Stimulated activated naive CD8-positive, alpha-beta T cell treated with anti-CD3 and anti-CD28 coated beads, Interleukin-15, amount 100 ng/mL, for 72 hours (primary cell): ENCODE measurements around the gene TLE5.

ENCODE experiments used
- ATAC-seq: fragments of 150-1000 bp; cut with Tn5 transposase; 2 replicates; pipeline ENCODE4 v1.10.0; 2021; ENCODE audit warnings: mild to moderate bottlenecking, moderate library complexity
- DNase-seq, 2 donors: peaks; one replicate each; pipeline ENCODE4 v3.0.0; 2021 to 2022
- H3K27ac Mint-ChIP-seq, 2 donors: one replicate each; pipeline ENCODE4 v1.8.0; 2022; ENCODE audit warnings: mild to moderate bottlenecking in 2 of 2, mixed read lengths in 2 of 2, moderate library complexity in 2 of 2
- H3K27me3 Mint-ChIP-seq: one replicate; pipeline ENCODE4 v1.8.0; 2022; ENCODE audit warnings: mixed read lengths
- H3K4me1 Mint-ChIP-seq: one replicate; pipeline ENCODE4 v1.8.0; 2022; ENCODE audit warnings: mild to moderate bottlenecking, mixed read lengths
- H3K4me3 Mint-ChIP-seq, 2 donors: one replicate each; pipeline ENCODE4 v1.8.0; 2022; ENCODE audit warnings: mild to moderate bottlenecking in 2 of 2, mixed read lengths in 2 of 2, moderate library complexity in 1 of 2
- H3K9me3 Mint-ChIP-seq, 2 donors: one replicate each; pipeline ENCODE4 v1.8.0; 2022; ENCODE audit warnings: mixed read lengths in 2 of 2

Gene TLE5, protein sequence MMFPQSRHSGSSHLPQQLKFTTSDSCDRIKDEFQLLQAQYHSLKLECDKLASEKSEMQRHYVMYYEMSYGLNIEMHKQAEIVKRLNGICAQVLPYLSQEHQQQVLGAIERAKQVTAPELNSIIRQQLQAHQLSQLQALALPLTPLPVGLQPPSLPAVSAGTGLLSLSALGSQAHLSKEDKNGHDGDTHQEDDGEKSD

DNA sequence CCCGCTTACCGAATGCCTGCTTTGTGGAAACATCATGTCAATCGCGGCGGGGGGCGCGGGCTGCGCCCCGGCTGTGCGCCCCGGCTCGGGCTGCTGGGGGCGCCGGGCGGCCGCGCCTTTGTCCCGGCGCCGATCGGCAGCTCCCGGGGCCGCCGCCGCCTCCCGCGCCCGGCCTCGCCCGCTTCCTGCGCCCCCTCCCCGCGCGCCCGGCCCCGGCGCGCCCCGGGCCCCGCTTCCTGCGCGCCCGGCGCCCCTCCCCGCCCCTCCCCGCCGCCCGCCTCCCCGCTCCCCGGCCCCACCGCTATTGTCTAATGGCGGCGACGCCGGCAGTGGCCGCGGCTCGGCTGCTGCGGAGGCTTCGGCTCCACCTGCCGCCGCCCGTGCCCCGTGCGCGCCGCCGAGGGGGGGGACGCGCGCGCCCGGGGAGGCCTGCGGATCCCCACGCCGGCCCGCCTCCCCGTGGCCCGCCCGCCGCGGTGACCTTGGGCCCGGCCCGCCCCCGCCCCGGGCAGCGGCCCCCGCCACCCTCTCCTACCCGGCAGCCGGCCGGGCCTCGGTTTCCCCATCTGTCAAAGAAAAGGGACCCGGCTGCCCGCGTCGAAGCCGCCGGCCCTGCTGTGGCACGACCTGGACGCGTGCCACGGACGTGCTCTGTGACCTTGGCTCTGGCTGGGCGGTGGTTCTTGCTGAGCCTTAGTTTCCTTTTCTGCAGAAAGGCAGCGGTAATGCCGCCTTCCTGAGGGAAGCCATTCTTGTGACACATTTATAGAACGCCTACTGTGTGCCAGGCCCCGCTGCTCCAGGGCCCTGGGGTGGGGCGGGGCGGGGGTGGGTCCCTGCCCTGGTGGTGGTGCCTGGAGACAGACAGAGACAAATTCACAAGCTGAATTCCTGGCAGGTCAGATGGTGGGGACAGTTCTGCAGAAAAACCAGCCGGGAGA is at the start of gene TLE5:
Gene TLE5, minus strand, starts transcription at position 331 of the 941 bp plus-strand sequence. Its CDS starts 295 bp downstream, at position 36.
- DNase-seq (peak; percentile 66 to 70), ATAC-seq (peak; percentile 72)
- Mint-ChIP-seq H3K9me3 (no peaks in the 10 kb centered on the region), H3K4me1 (peaks cover 55% of the 10 kb centered on the region), H3K27ac (peak within 1 kb of the TSS; percentile 97 to 99), H3K27me3 (no peaks in the 10 kb centered on the region), H3K4me3 (peak within 1 kb of the TSS; percentile 91 to 97)

- Mint-ChIP-seq H3K27ac (peak overlapping the region in 1 of 2 donors; percentile 33), H3K4me1 (peaks cover 6% of the 10 kb centered on the region), H3K4me3 (no peak overlapping the region), H3K9me3 (no peaks in the 10 kb centered on the region), H3K27me3 (no peaks in the 10 kb centered on the region)
- DNase-seq (no peak), ATAC-seq (no peak)
Measured at GRCh38 chr19:3111586-3112247, 49.4 kb upstream of the TLE5 start.

- Mint-ChIP-seq H3K4me1 (peaks cover 6% of the 10 kb centered on the region), H3K9me3 (no peaks in the 10 kb centered on the region)
- no peak for DNase-seq
Measured at GRCh38 chr19:3110126-3110825, 48.0 kb upstream of the TLE5 start.

DNA sequence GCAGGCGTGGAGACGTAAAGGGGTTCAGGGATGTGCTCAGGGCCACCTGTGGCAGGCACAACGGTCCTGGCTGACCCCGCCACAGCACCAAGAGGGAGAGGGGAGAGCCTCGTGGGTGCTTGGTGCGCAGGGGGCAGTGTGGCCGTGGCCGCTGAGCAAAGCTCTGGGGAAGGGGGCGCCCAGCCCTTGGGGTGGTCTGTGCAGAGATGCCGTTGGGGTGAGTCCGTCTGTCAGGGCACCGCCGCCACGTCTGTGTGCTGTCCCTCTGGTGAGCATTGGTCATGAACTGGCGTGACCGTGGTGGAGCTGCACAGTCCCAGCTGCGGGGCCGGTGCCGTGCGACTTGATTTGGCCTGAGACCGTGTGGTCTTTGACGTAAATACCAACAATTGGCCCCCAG is 47.2 kb upstream of the TLE5 start:
- H3K27me3 Mint-ChIP-seq = no peaks in the 10 kb centered on the region
- ATAC-seq (no peak), DNase-seq (no peak)
- H3K9me3 Mint-ChIP-seq = no peaks in the 10 kb centered on the region
- peaks cover 6% of the 10 kb centered on the region for H3K4me1 Mint-ChIP-seq
- H3K4me3 Mint-ChIP-seq = no peak overlapping the region
- no peak overlapping the region for H3K27ac Mint-ChIP-seq

More at GRCh38 chr19:3110126-3110825, 48.0 kb upstream of the TLE5 start:
- H3K27me3 Mint-ChIP-seq = no peaks in the 10 kb centered on the region
- no peak for ATAC-seq
- no peak overlapping the region for H3K4me3 Mint-ChIP-seq
- no peak overlapping the region for H3K27ac Mint-ChIP-seq

- Mint-ChIP-seq H3K9me3 (no peaks in the 10 kb centered on the region), H3K27ac (peak overlapping the region in 1 of 2 donors; percentile 21), H3K4me1 (peaks cover 13% of the 10 kb centered on the region), H3K27me3 (no peaks in the 10 kb centered on the region), H3K4me3 (no peak overlapping the region)
- ATAC-seq = peak; percentile 72
- DNase-seq = peak; percentile 62 to 67
Measured at GRCh38 chr19:3108775-3109174, 46.5 kb upstream of the TLE5 start.

GRCh38 chr19:3107658-3108057 is 45.4 kb upstream of the TLE5 start:
- Mint-ChIP-seq H3K27me3 (no peaks in the 10 kb centered on the region), H3K9me3 (no peaks in the 10 kb centered on the region), H3K4me1 (peaks cover 17% of the 10 kb centered on the region), H3K27ac (no peak overlapping the region), H3K4me3 (no peak overlapping the region)
- ATAC-seq = no peak
- DNase-seq = no peak

DNA sequence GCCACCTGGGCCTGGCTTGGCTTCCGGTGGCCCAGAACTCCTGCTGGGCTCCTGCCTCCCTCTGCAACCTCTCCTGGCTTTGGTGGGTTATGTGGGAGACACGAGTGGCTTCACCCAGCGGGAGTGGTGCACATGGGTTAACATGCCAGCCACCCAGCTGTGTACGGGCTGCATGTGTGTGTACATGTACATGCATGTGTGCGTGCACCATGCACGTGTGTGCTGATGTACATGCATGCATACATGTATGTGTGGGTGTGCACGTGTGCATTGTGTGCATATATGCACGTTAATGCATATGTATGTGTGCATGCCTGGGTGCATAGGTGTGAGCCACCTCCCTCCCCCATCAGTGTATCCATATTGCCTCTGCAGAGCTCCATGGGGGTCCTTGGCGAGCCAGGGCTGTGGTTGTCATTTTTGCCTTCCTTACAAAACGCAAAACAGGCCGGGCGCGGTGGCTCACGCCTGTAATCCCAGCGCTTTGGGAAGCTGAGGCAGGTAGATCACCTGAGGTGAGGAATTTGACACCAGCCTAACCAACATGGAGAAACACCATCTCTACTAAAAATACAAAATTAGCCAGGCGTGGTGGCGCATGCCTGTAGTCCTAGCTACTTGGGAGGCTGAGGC is 44.3 kb upstream of the TLE5 start:
- ATAC-seq (no peak), DNase-seq (no peak)
- Mint-ChIP-seq H3K9me3 (no peaks in the 10 kb centered on the region), H3K27ac (no peak overlapping the region), H3K27me3 (no peaks in the 10 kb centered on the region), H3K4me3 (no peak overlapping the region), H3K4me1 (peaks cover 24% of the 10 kb centered on the region)

DNA sequence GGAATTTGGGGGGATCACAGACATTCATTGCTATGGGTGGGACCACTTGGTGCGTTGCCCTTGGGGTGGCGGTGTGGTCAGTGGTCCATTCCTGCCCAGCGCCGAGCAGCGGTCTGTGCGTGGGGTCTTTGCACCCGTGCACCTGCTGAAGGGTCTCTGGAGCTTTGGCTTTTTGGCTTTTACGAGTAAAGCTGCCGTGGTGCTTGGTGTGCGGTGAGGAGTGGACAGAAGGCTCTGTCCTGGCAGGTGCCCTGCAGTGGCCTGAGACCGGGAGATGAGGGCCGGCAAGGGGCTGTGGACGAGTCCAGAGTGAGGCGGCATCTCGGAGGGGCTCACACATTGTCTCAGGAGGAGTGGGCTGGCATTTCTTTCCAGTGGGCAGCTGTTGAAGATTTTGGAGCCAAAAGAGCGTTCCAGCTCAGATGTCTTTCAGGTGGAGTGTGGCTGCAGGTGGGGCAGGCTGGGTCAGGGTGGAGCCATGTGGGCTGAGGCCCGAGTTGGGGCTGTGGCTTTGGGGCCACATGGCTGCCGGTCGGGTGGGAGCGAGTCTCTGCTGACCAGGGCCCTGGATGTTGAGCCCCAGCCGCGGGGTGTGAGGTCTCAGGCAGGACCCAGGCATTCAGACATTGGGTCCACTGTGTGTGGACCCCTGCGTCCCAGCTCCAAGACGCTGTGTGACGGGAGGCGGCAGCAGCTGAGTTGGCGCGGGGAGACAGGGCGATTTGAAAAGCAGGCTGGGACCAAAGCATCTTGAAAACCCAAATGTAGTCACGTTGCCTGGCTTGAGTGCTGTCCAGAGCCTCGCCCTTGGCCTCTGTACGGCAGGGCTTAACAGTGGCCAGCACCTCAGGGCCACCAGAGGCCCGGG is 43.6 kb upstream of the TLE5 start:
- Mint-ChIP-seq H3K4me3 (no peak overlapping the region), H3K9me3 (no peaks in the 10 kb centered on the region), H3K27me3 (peaks cover 7% of the 10 kb centered on the region), H3K27ac (no peak overlapping the region), H3K4me1 (peaks cover 24% of the 10 kb centered on the region)
- ATAC-seq = no peak
- DNase-seq = no peak

GRCh38 chr19:3104708-3104983 is 42.4 kb upstream of the TLE5 start:
- no peaks in the 10 kb centered on the region for H3K9me3 Mint-ChIP-seq
- ATAC-seq = no peak
- H3K27me3 Mint-ChIP-seq = peaks cover 9% of the 10 kb centered on the region
- no peak overlapping the region for H3K4me3 Mint-ChIP-seq
- H3K27ac Mint-ChIP-seq = no peak overlapping the region
- H3K4me1 Mint-ChIP-seq = peaks cover 28% of the 10 kb centered on the region
- no peak for DNase-seq

DNA sequence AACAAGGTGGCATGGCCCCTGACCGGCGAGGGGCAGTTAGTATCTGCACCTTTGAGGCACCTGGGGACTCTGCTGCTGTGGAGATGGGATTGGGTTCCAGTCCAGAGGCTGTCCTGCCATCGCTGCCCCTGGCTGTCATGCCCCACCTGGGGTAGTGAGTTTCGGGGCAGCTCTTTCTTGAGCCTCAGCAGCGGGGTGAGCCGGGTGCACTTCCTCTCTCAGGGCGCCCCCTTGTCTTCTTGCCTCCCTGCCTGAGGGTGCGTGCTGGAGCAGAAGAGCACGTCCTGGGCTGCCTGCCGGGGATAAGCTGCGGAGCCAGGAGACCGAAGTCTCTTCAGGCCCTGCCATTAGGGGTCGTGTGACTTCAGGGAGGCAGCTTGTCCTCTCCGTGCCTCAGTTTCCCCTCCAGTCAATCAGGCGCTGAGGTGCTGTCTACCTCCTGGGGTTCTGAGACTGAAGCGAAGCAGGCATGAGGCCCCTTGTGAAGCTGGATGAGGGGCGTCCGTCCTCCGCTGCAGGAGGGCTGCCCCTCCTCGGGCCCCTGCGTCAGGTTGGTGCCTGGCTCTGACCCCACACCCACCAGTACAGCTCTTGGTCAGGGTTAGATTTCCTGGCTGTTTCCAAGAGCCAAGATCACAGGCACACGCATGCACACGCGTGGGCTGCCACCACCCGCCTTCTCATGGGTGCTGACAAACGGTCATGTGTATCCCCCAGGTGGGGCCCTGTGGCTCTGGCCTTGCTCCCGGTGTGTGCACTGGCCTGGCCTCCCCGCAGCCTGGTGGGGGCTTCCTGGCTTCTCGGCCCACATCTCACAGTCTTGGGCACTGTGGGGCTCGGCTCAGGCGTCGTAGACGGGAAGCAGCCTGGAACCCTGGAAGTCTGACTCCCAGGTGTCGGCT is 40.2 kb upstream of the TLE5 start:
- no peak overlapping the region for H3K4me3 Mint-ChIP-seq
- DNase-seq (no peak), ATAC-seq (no peak)
- H3K27me3 Mint-ChIP-seq = peaks cover 17% of the 10 kb centered on the region
- H3K4me1 Mint-ChIP-seq = peaks cover 44% of the 10 kb centered on the region
- no peak overlapping the region for H3K27ac Mint-ChIP-seq
- no peaks in the 10 kb centered on the region for H3K9me3 Mint-ChIP-seq

DNA sequence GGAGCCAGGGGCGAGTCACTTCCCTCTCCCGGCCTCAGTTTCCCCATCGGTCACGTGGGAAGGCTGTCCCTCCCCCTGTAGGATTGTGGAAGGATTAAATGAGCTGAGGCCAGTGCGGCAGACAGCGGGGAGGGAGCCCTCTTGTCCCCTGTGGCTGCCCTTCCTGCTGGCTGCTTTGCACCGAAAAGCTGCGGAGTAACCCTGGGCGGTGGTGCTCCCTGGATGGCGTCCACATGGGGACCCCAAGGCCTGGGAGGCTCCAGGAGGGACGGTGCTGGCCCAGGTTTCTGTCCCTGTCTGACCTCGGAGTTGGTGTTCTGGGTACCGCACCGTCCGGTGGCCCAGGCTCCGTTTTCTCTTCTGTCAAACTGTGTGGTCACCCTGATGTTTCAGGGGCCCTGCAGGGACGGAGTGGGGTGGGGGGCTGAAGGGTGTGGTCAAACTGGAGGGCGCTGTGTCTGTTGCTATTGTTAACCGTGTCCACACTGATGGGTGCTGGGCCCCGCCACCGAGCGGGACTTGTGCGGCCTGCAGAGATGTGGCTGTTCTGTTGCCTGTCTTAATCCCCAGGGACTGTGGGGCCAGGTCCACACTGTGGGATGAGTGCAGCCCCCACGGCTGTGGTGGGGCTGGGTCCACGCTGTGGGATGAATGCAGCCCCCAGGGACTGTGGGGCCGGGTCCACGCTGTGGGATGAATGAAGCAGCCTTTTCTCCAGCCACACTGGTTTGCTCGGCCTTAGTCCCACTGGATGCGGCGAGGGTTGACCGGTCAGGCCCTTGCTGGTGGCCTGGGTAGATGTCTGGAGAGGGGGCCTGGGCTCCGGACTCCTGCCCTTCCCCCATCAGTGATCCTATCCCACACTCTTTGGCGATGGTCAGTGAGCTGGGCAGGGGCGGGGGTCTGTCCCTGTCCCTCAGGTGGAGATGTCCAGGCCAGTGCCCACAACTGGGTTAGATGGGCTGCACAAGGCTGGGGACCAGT is 38.7 kb upstream of the TLE5 start:
- H3K4me1 Mint-ChIP-seq = peaks cover 53% of the 10 kb centered on the region
- no peak for ATAC-seq
- no peak overlapping the region for H3K27ac Mint-ChIP-seq
- H3K4me3 Mint-ChIP-seq = no peak overlapping the region
- DNase-seq = no peak
- no peaks in the 10 kb centered on the region for H3K9me3 Mint-ChIP-seq
- peaks cover 22% of the 10 kb centered on the region for H3K27me3 Mint-ChIP-seq

DNA sequence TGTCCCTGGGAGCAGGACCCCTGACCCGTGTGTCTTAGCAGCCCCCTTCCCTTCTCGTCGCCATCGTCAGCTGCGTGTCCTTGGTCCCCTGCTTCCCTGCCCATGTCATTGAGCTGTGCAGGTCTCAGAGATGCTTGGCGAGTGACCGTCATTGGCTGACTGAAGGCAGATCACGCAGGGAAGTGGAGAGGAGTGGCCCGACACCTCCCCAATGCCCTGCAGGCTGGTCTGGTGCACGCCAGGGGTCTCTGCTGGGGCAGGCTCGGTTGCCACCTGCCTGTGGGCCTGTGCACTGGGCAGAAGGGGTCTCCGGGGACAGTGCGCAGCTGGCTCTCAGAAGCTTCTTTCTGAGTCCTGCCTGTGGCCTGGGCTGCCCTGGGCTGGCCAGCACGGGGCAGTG is 38.0 kb upstream of the TLE5 start:
- ATAC-seq = no peak
- DNase-seq = no peak
- Mint-ChIP-seq H3K27me3 (peaks cover 29% of the 10 kb centered on the region), H3K9me3 (no peaks in the 10 kb centered on the region), H3K4me1 (peaks cover 60% of the 10 kb centered on the region), H3K27ac (no peak overlapping the region), H3K4me3 (no peak overlapping the region)
